Mesothelial cell of epicardium (in vitro differentiated cells): ENCODE measurements around the gene RAF1. TPM values are rescaled to one million over a fixed set of nuclear protein-coding genes. Genes with fewer than 3 reads are reported as not detected.

ENCODE experiments used
- DNase-seq, 2 experiments: peaks; one replicate each; pipeline ENCODE4 v3.0.0; 2021; ENCODE audit warnings: low spot score in 2 of 2; ENCODE audit not compliant: unreplicated experiment in 2 of 2
- H3K27ac Mint-ChIP-seq: 2 replicates; pipeline ENCODE4 v1.8.0; 2021; ENCODE audit warnings: mixed read lengths
- H3K27me3 Mint-ChIP-seq: 2 replicates; pipeline ENCODE4 v1.8.0; 2021; ENCODE audit warnings: low read depth, mixed read lengths
- H3K36me3 Mint-ChIP-seq: 2 replicates; pipeline ENCODE4 v1.8.0; 2021; ENCODE audit warnings: mixed read lengths
- H3K4me1 Mint-ChIP-seq: 2 replicates; pipeline ENCODE4 v1.8.0; 2021; ENCODE audit warnings: mixed read lengths
- H3K4me3 Mint-ChIP-seq: 2 replicates; pipeline ENCODE4 v1.8.0; 2021; ENCODE audit warnings: mild to moderate bottlenecking, moderate library complexity, mixed read lengths
- H3K9me3 Mint-ChIP-seq: 2 replicates; pipeline ENCODE4 v1.8.0; 2021; ENCODE audit warnings: mixed read lengths
- CTCF ChIP-seq: fragments of 200-600 bp; sonication (generic); IDR thresholded peaks from one replicate; pipeline ENCODE4 v1.5.0; 2021; ENCODE audit warnings: antibody characterized with exemption; ENCODE audit not compliant: unreplicated experiment
- total RNA-seq: library from RNA; stranded (reverse); gene quantifications from 3 replicates; pipeline ENCODE4 v1.2.1, GENCODE V29; 2021

RAF1 gene
- total RNA-seq, 1 donor from 2014 or later: 116 TPM

- DNase-seq: no peak
- no peaks in the 10 kb centered on the region for H3K9me3 Mint-ChIP-seq
- H3K27me3 Mint-ChIP-seq: no peaks in the 10 kb centered on the region
- H3K4me3 Mint-ChIP-seq: no peak overlapping the region
- TF ChIP-seq CTCF: no peak
- H3K27ac Mint-ChIP-seq: no peak overlapping the region
- H3K4me1 Mint-ChIP-seq: peaks cover 12% of the 10 kb centered on the region
- peaks cover 29% of the 10 kb centered on the region for H3K36me3 Mint-ChIP-seq
Measured at GRCh38 chr3:12584083-12584482, 79.8 kb downstream of the RAF1 start.

GRCh38 chr3:12583280-12583679 is 80.6 kb downstream of the RAF1 start:
- no peaks in the 10 kb centered on the region for H3K9me3 Mint-ChIP-seq
- no peak overlapping the region for H3K27ac Mint-ChIP-seq
- peaks cover 29% of the 10 kb centered on the region for H3K36me3 Mint-ChIP-seq
- H3K4me1 Mint-ChIP-seq: peaks cover 12% of the 10 kb centered on the region
- H3K4me3 Mint-ChIP-seq: no peak overlapping the region
- H3K27me3 Mint-ChIP-seq: no peaks in the 10 kb centered on the region
- no peak for TF ChIP-seq CTCF
- no peak for DNase-seq

GRCh38 chr3:12582730-12583129 is 81.2 kb downstream of the RAF1 start:
- Mint-ChIP-seq H3K9me3 (no peaks in the 10 kb centered on the region), H3K27me3 (no peaks in the 10 kb centered on the region), H3K27ac (no peak overlapping the region), H3K4me3 (no peak overlapping the region), H3K4me1 (peaks cover 12% of the 10 kb centered on the region), H3K36me3 (peaks cover 26% of the 10 kb centered on the region)
- DNase-seq: no peak
- TF ChIP-seq CTCF: no peak

- Mint-ChIP-seq H3K27me3 (no peaks in the 10 kb centered on the region), H3K9me3 (peaks cover 3% of the 10 kb centered on the region), H3K4me1 (no peaks in the 10 kb centered on the region), H3K4me3 (no peak overlapping the region), H3K27ac (peak overlapping the region; percentile 48), H3K36me3 (peaks cover 41% of the 10 kb centered on the region)
- no peak for TF ChIP-seq CTCF
- DNase-seq: no peak
Measured at GRCh38 chr3:12579905-12580304, 84.0 kb downstream of the RAF1 start.

- H3K27ac Mint-ChIP-seq: no peak overlapping the region
- H3K9me3 Mint-ChIP-seq: peaks cover 3% of the 10 kb centered on the region
- no peak overlapping the region for H3K4me3 Mint-ChIP-seq
- H3K27me3 Mint-ChIP-seq: no peaks in the 10 kb centered on the region
- no peaks in the 10 kb centered on the region for H3K4me1 Mint-ChIP-seq
- H3K36me3 Mint-ChIP-seq: peaks cover 41% of the 10 kb centered on the region
- no peak for DNase-seq
- no peak for TF ChIP-seq CTCF
Measured at GRCh38 chr3:12579456-12579855, 84.5 kb downstream of the RAF1 start.

- H3K27me3 Mint-ChIP-seq: no peaks in the 10 kb centered on the region
- no peak for DNase-seq
- peaks cover 3% of the 10 kb centered on the region for H3K9me3 Mint-ChIP-seq
- no peaks in the 10 kb centered on the region for H3K4me1 Mint-ChIP-seq
- no peak for TF ChIP-seq CTCF
- no peak overlapping the region for H3K27ac Mint-ChIP-seq
- H3K36me3 Mint-ChIP-seq: peaks cover 43% of the 10 kb centered on the region
- no peak overlapping the region for H3K4me3 Mint-ChIP-seq
Measured at GRCh38 chr3:12578742-12579141, 85.2 kb downstream of the RAF1 start.
